Endothelial cell of umbilical vein (primary cell): ENCODE measurements around the gene GATA3. TPM values are rescaled to one million over a fixed set of nuclear protein-coding genes. Genes with fewer than 3 reads are reported as not detected.
A peak's percentile ranks its signal among the peaks of the same experiment; 100 is the strongest.

Experiments used
- BruUV-seq: library from RNA; stranded (reverse); fragments of 400-500 nt; replicated peaks from 2 replicates; lab custom pipeline; 2021; lab: Mats Ljungman, UMichigan
- CTCF ChIA-PET: fragments of 300-600, 350-600 bp; sonication (Branson Sonifier 250); formaldehyde crosslinking; loops from one replicate; lab custom pipeline; 2021; ENCODE audit warnings: antibody characterized with exemption, inconsistent platforms; lab: Charles Lee
- POLR2A ChIA-PET: fragments of 300-600, 350-600 bp; sonication (Branson Sonifier 250); formaldehyde crosslinking; loops from one replicate; lab custom pipeline; 2021; ENCODE audit warnings: antibody characterized with exemption, inconsistent platforms; lab: Charles Lee
- DNase-seq: peaks from one replicate; pipeline ENCODE4 v3.0.0-alpha.2; 2011; ENCODE audit warnings: low read depth, low spot score
- FAIRE-seq: peaks from 2 replicates; lab custom pipeline; 2011; peaks lifted over from hg19 to GRCh38; lab: Jason Lieb, UNC
- H2AFZ ChIP-seq: 2 replicates; pipeline ENCODE4 v1.6.0; 2012; ENCODE audit warnings: low read depth, low read length, control low read depth, inconsistent platforms
- H3K27ac ChIP-seq: 2 replicates; pipeline ENCODE4 v1.5.1; 2011; ENCODE audit warnings: low read depth, mild to moderate bottlenecking, control low read depth, low read length, moderate library complexity; ENCODE audit not compliant: insufficient read depth
- H3K27me3 ChIP-seq, 2 experiments: 2 replicates each; pipeline versions ENCODE4 v1.6.0 to v1.6.1; 2011; ENCODE audit warnings: low read length in 2 of 2, mixed read lengths in 1 of 2; ENCODE audit not compliant: control insufficient read depth in 2 of 2, insufficient read depth in 2 of 2
- H3K36me3 ChIP-seq, 2 experiments: 2 replicates in 1 of 2; 3 replicates in 1 of 2; pipeline ENCODE4 v1.5.1; 2011; ENCODE audit warnings: low read length in 2 of 2, mild to moderate bottlenecking in 1 of 2, moderate library complexity in 1 of 2; ENCODE audit not compliant: control insufficient read depth in 2 of 2, insufficient read depth in 2 of 2; ENCODE audit errors: extremely low read depth in 1 of 2
- H3K4me1 ChIP-seq: 3 replicates; pipeline ENCODE4 v1.5.1; 2011; ENCODE audit warnings: mild to moderate bottlenecking, low read length; ENCODE audit not compliant: control insufficient read depth, insufficient read depth; ENCODE audit errors: extremely low read depth
- H3K4me2 ChIP-seq: 2 replicates; pipeline ENCODE4 v1.6.1; 2011; ENCODE audit warnings: low read length, control low read depth, mixed read lengths; ENCODE audit not compliant: insufficient read depth
- H3K4me3 ChIP-seq, 3 experiments: fragments of 200-600 bp in 1 of 3; sonication (generic), shearing (Covaris generic) in 1 of 3; replicated peaks in 1 of 3; 2 replicates each; pipeline ENCODE4 v1.5.1; 2011 to 2016; ENCODE audit warnings: control low read depth in 3 of 3, low read length in 3 of 3, mild to moderate bottlenecking in 2 of 3, inconsistent platforms in 1 of 3, low read depth in 1 of 3, moderate library complexity in 1 of 3; ENCODE audit not compliant: insufficient read depth in 1 of 3
- H3K79me2 ChIP-seq: 2 replicates; pipeline ENCODE4 v1.6.0; 2012; ENCODE audit warnings: low read length, inconsistent platforms; ENCODE audit not compliant: control insufficient read depth, insufficient read depth
- H3K9ac ChIP-seq: replicated peaks from 2 replicates; pipeline ENCODE3; 2011; ENCODE audit warnings: low read length, control low read depth; ENCODE audit not compliant: insufficient read depth; ENCODE audit errors: extremely low read depth
- H3K9me1 ChIP-seq: replicated peaks from 3 replicates; pipeline ENCODE4 v1.6.0; 2011; ENCODE audit warnings: mild to moderate bottlenecking, low read length; ENCODE audit not compliant: control insufficient read depth, insufficient read depth; ENCODE audit errors: extremely low read depth
- H3K9me3 ChIP-seq: replicated peaks from 2 replicates; pipeline ENCODE4 v1.5.1; 2012; ENCODE audit warnings: low read length, inconsistent platforms; ENCODE audit not compliant: control insufficient read depth, insufficient read depth
- H4K20me1 ChIP-seq: replicated peaks from 2 replicates; pipeline ENCODE3; 2011; ENCODE audit warnings: mild to moderate bottlenecking, low read length; ENCODE audit not compliant: control insufficient read depth, insufficient read depth; ENCODE audit errors: extremely low read depth
- CTCF ChIP-seq, 2 donors: IDR thresholded peaks; 1 replicate in 1 of 2; 2 replicates in 1 of 2; pipeline ENCODE4 v1.5.1; 2011; ENCODE audit warnings: low read length in 2 of 2, mild to moderate bottlenecking in 2 of 2, moderate library complexity in 2 of 2, control low read depth in 1 of 2, inconsistent platforms in 1 of 2, low read depth in 1 of 2; ENCODE audit not compliant: insufficient read depth in 1 of 2; ENCODE audit errors: extremely low read depth in 1 of 2
- EZH2 ChIP-seq: IDR thresholded peaks from 2 replicates; pipeline ENCODE4 v1.6.1; 2012; ENCODE audit warnings: borderline replicate concordance, low read depth, mild to moderate bottlenecking, moderate library complexity, low read length, inconsistent platforms; ENCODE audit not compliant: severe bottlenecking
- FOS ChIP-seq: IDR thresholded peaks from 2 replicates; pipeline ENCODE4 v1.6.1; 2011; ENCODE audit warnings: mild to moderate bottlenecking, low read length, moderate library complexity, borderline replicate concordance; ENCODE audit not compliant: insufficient read depth
- GATA2 ChIP-seq: IDR thresholded peaks from 2 replicates; pipeline ENCODE4 v1.7.0; 2011; ENCODE audit warnings: low read depth, mild to moderate bottlenecking, moderate library complexity, mixed read lengths, low read length; ENCODE audit not compliant: insufficient read length, insufficient read depth
- MYC ChIP-seq: IDR thresholded peaks from one replicate; pipeline ENCODE4 v1.6.1; 2011; ENCODE audit warnings: mild to moderate bottlenecking, low read depth, low read length
- dilution Hi-C: fragments of 300-500 bp; cut with MboI; formaldehyde crosslinking; loops from one replicate; pipeline ENCODE4 v1.15.0; 2019; ENCODE audit warnings: low sequenced_read_pairs; ENCODE audit not compliant: extremely low pct_ligation_motif_present
- intact Hi-C: fragments of 100-400 bp; cut with micrococcal nuclease; formaldehyde crosslinking; loops from one replicate; pipeline ENCODE4 v1.10.0; 2022
- polyA plus RNA-seq, 4 experiments: library from polyadenylated mRNA; depleted of rRNA in 3 of 4; stranded (reverse) in 3 of 4; unstranded in 1 of 4; fragments of >200 nt; gene quantifications; 2 replicates each; pipeline versions ENCODE4 v1.2.1 to v1.2.3, GENCODE V29; 2011 to 2012; ENCODE audit warnings: missing spikeins in 1 of 4
- total RNA-seq: library from RNA; stranded (reverse); gene quantifications from 2 replicates; pipeline ENCODE4 v1.2.3, GENCODE V29; 2021

The GATA3 gene
- total and polyA plus RNA-seq, 2 donors (not counting 3 experiments of a cell fraction or from before 2014, with no cell fraction given), result 9.3 to 33.0 TPM

DNA sequence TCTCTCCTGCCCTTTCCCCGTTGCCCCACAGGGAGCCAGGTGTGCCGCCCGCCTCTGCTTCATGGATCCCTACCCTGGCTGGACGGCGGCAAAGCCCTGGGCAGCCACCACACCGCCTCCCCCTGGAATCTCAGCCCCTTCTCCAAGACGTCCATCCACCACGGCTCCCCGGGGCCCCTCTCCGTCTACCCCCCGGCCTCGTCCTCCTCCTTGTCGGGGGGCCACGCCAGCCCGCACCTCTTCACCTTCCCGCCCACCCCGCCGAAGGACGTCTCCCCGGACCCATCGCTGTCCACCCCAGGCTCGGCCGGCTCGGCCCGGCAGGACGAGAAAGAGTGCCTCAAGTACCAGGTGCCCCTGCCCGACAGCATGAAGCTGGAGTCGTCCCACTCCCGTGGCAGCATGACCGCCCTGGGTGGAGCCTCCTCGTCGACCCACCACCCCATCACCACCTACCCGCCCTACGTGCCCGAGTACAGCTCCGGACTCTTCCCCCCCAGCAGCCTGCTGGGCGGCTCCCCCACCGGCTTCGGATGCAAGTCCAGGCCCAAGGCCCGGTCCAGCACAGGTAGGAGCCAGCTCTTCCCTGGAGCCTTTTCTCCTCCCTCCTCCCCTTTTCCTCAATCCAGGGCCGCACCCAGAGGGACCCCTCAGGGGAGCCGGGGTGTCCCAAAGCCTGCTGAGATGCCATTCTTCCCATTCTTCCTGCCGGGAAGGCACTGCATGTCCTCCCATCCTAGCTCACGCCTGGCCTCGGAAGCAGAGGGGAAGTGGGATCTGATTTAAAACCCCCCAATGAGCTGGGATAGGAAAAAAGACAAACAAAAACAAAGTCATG lies 4.0 kb downstream of the GATA3 start:
- Histone ChIP-seq H3K9me1 (no peaks in the 10 kb centered on the region), H2AFZ (no peak overlapping the region), H3K27ac (peak overlapping the region; percentile 79), H3K4me1 (peaks cover 58% of the 10 kb centered on the region), H3K27me3 (no peaks in the 10 kb centered on the region), H3K79me2 (peaks cover 89% of the 10 kb centered on the region), H3K36me3 (peaks cover 0 to 19% of the 10 kb centered on the region in 2 experiments), H3K9ac (peak overlapping the region; percentile 77), H3K4me3 (peak overlapping the region in 2 of 3 experiments; percentile 91 to 95), H3K9me3 (no peaks in the 10 kb centered on the region), H4K20me1 (no peaks in the 10 kb centered on the region), H3K4me2 (peak overlapping the region; percentile 88)
- no TSS peak for BruUV-seq
- dilution Hi-C loops, result no loop called here
- no peak for TF ChIP-seq EZH2
- TF ChIP-seq MYC, result no peak
- TF ChIP-seq CTCF (IDR thresholded peaks at IDR 0.05; ENCODE audit: extremely low read depth in 1 of 2, insufficient read depth in 1 of 2, low read depth in 1 of 2, low read length in 2 of 2), result no peak
- TF ChIP-seq FOS, result no peak
- TF ChIP-seq GATA2, result no peak
- DNase-seq (no peak), FAIRE-seq (no peak)
- intact Hi-C loops, result loop anchor here (10.0 kb wide), 2 partner anchors 534 to 1016 kb away; no protein-coding TSS in a partner anchor
- CTCF ChIA-PET, result interaction anchor here (1.7 to 2.3 kb wide), 2 partner anchors 17 to 186 kb away, joined by 4 to 9 read pairs; no protein-coding TSS in a partner anchor
- POLR2A ChIA-PET, result no interaction called here
